ENCODE results near the gene FUCA1. TPM values are rescaled to one million over a fixed set of nuclear protein-coding genes. Genes with fewer than 3 reads are reported as not detected.
"Not testable (repeated sequence)": the region's sequence is repeated elsewhere in the genome, so short reads cannot be mapped to it uniquely, and the experiment has no call there.

FUCA1 gene
- total RNA-seq, 1 donor from 2014 or later = 12.6 TPM

- H3K4me3 Mint-ChIP-seq = no peak overlapping the region
- no peaks in the 10 kb centered on the region for H3K9me3 ChIP-seq (ENCODE audit: low read depth)
- H3K4me1 ChIP-seq = no peaks in the 10 kb centered on the region
- no peaks in the 10 kb centered on the region for H3F3A ChIP-seq (ENCODE audit: low read depth)
- no peaks in the 10 kb centered on the region for H3K79me2 ChIP-seq (ENCODE audit: low read depth)
- H3K27me3 Mint-ChIP-seq (ENCODE audit: insufficient read depth, low read depth) = peaks cover 43% of the 10 kb centered on the region
- no peaks in the 10 kb centered on the region for H3K36me3 ChIP-seq
- H3K4me3 ChIP-seq = no peak overlapping the region
- H3K27me3 ChIP-seq = peaks cover 53% of the 10 kb centered on the region
- no peak overlapping the region for H3K9ac ChIP-seq
- no peak overlapping the region for H3K4me2 ChIP-seq
- H3K9me3 Mint-ChIP-seq = peaks cover 8% of the 10 kb centered on the region
- H3K27ac ChIP-seq = no peak overlapping the region
- no peak for DNase-seq (ENCODE audit: low spot score)
- no peak overlapping the region for H2AFZ ChIP-seq (replicated peaks)
- H3K27ac Mint-ChIP-seq = no peak overlapping the region
- H3K4me1 Mint-ChIP-seq = peaks cover 11% of the 10 kb centered on the region
- H4K20me1 ChIP-seq (ENCODE audit: low read depth) = no peaks in the 10 kb centered on the region
- TF ChIP-seq EZH2phosphoT487 (IDR thresholded peaks at IDR 0.05) = no peak
- TF ChIP-seq CTCF (IDR thresholded peaks at IDR 0.05) = no peak
- TF ChIP-seq EZH2 (IDR thresholded peaks at IDR 0.05) = no peak
- no peaks in the 10 kb centered on the region for H3K36me3 Mint-ChIP-seq
Measured at GRCh38 chr1:23904748-23905357, 36.8 kb upstream of the FUCA1 start.

GRCh38 chr1:23903754-23904153 is 35.7 kb upstream of the FUCA1 start:
- H3K9me3 Mint-ChIP-seq = peaks cover 8% of the 10 kb centered on the region
- peaks cover 8% of the 10 kb centered on the region for H3K4me1 Mint-ChIP-seq
- Histone ChIP-seq H3K27ac (no peak overlapping the region), H3K36me3 (no peaks in the 10 kb centered on the region), H3K27me3 (peaks cover 53% of the 10 kb centered on the region), H3K79me2 (ENCODE audit: low read depth) (no peaks in the 10 kb centered on the region), H3K9ac (no peak overlapping the region), H3K4me3 (no peak overlapping the region), H4K20me1 (ENCODE audit: low read depth) (no peaks in the 10 kb centered on the region), H3K9me3 (ENCODE audit: low read depth) (no peaks in the 10 kb centered on the region), H3K4me2 (no peak overlapping the region), H2AFZ (replicated peaks) (no peak overlapping the region), H3F3A (ENCODE audit: low read depth) (no peaks in the 10 kb centered on the region), H3K4me1 (no peaks in the 10 kb centered on the region)
- no peak overlapping the region for H3K27ac Mint-ChIP-seq
- no peaks in the 10 kb centered on the region for H3K36me3 Mint-ChIP-seq
- H3K4me3 Mint-ChIP-seq = no peak overlapping the region
- DNase-seq (ENCODE audit: low spot score) = no peak
- no peak for TF ChIP-seq CTCF (IDR thresholded peaks at IDR 0.05)
- TF ChIP-seq EZH2 (IDR thresholded peaks at IDR 0.05) = no peak
- TF ChIP-seq EZH2phosphoT487 (IDR thresholded peaks at IDR 0.05) = no peak
- H3K27me3 Mint-ChIP-seq (ENCODE audit: insufficient read depth, low read depth) = peaks cover 39% of the 10 kb centered on the region

- H3K79me2 ChIP-seq (ENCODE audit: low read depth) = no peaks in the 10 kb centered on the region
- H3K9me3 ChIP-seq (ENCODE audit: low read depth) = no peaks in the 10 kb centered on the region
- Mint-ChIP-seq H3K27me3 (ENCODE audit: insufficient read depth, low read depth) (peaks cover 39% of the 10 kb centered on the region), H3K4me3 (peak overlapping the region; percentile 64), H3K9me3 (peaks cover 8% of the 10 kb centered on the region), H3K27ac (no peak overlapping the region), H3K36me3 (no peaks in the 10 kb centered on the region), H3K4me1 (peaks cover 8% of the 10 kb centered on the region)
- H4K20me1 ChIP-seq (ENCODE audit: low read depth) = no peaks in the 10 kb centered on the region
- H3K4me1 ChIP-seq = no peaks in the 10 kb centered on the region
- peak overlapping the region; percentile 52 for H3K4me3 ChIP-seq
- peaks cover 53% of the 10 kb centered on the region for H3K27me3 ChIP-seq
- TF ChIP-seq CTCF (IDR thresholded peaks at IDR 0.05) = no peak
- peak; percentile 80 for TF ChIP-seq EZH2 (IDR thresholded peaks at IDR 0.05)
- TF ChIP-seq EZH2phosphoT487 (IDR thresholded peaks at IDR 0.05) = peak; percentile 62
- peak overlapping the region; percentile 86 for H2AFZ ChIP-seq (replicated peaks)
- peak; percentile 67 for DNase-seq (ENCODE audit: low spot score)
- no peak overlapping the region for H3K9ac ChIP-seq
- peak overlapping the region; percentile 82 for H3K4me2 ChIP-seq
- no peak overlapping the region for H3K27ac ChIP-seq
- no peaks in the 10 kb centered on the region for H3F3A ChIP-seq (ENCODE audit: low read depth)
- no peaks in the 10 kb centered on the region for H3K36me3 ChIP-seq
Measured at GRCh38 chr1:23902321-23903278, 34.5 kb upstream of the FUCA1 start.

- not testable (repeated sequence) for H3K4me3 Mint-ChIP-seq; H3K9me3 ChIP-seq (ENCODE audit: low read depth); H3F3A ChIP-seq (ENCODE audit: low read depth); H3K79me2 ChIP-seq (ENCODE audit: low read depth); H3K36me3 ChIP-seq; H3K9me3 Mint-ChIP-seq; DNase-seq (ENCODE audit: low spot score); H3K4me3 ChIP-seq; H2AFZ ChIP-seq (replicated peaks); H3K9ac ChIP-seq; H3K27ac ChIP-seq; H3K4me1 ChIP-seq; H3K4me1 Mint-ChIP-seq; H3K4me2 ChIP-seq; H4K20me1 ChIP-seq (ENCODE audit: low read depth); H3K36me3 Mint-ChIP-seq
- Mint-ChIP-seq H3K27me3 (ENCODE audit: insufficient read depth, low read depth) (peaks cover 38% of the 10 kb centered on the region), H3K27ac (peak overlapping the region; percentile 38)
- peaks cover 50% of the 10 kb centered on the region for H3K27me3 ChIP-seq
Measured at GRCh38 chr1:23900017-23900416, 31.9 kb upstream of the FUCA1 start.

All from neural progenitor cell (in vitro differentiated cells).